H9 (cell line): Measurements from ENCODE around the gene USP49. TPM values are rescaled to one million over a fixed set of nuclear protein-coding genes. Genes with fewer than 3 reads are reported as not detected.
A peak's percentile ranks its signal among the peaks of the same experiment; 100 is the strongest.

Experiments
- DNase-seq: peaks from one replicate; pipeline ENCODE4 v3.0.0-alpha.2; 2017
- H2AFZ ChIP-seq: one replicate; pipeline ENCODE4 v1.6.1; 2013; ENCODE audit warnings: mild to moderate bottlenecking, low read length, control low read depth, moderate library complexity
- H2AK5ac ChIP-seq: 2 replicates; pipeline ENCODE4 v1.6.1; 2013; ENCODE audit warnings: low read length, control low read depth, mixed read lengths; ENCODE audit not compliant: insufficient read length
- H2BK120ac ChIP-seq: one replicate; pipeline ENCODE4 v1.6.1; 2013; ENCODE audit warnings: low read depth, mild to moderate bottlenecking, low read length, control low read depth, inconsistent platforms; ENCODE audit not compliant: poor library complexity, severe bottlenecking
- H2BK12ac ChIP-seq: 2 replicates; pipeline ENCODE4 v1.6.1; 2013; ENCODE audit warnings: low read length, control low read depth, mixed read lengths, low read depth; ENCODE audit not compliant: insufficient read length
- H2BK15ac ChIP-seq: 2 replicates; pipeline ENCODE4 v1.6.1; 2013; ENCODE audit warnings: low read depth, low read length, control low read depth
- H2BK20ac ChIP-seq: one replicate; pipeline ENCODE4 v1.6.1; 2013; ENCODE audit warnings: low read depth, mild to moderate bottlenecking, low read length, control low read depth, inconsistent platforms; ENCODE audit not compliant: poor library complexity, severe bottlenecking
- H2BK5ac ChIP-seq: 2 replicates; pipeline ENCODE4 v1.6.1; 2013; ENCODE audit warnings: low read length, control low read depth, mixed read lengths; ENCODE audit not compliant: insufficient read length
- H3K14ac ChIP-seq: 2 replicates; pipeline ENCODE4 v1.6.1; 2013; ENCODE audit warnings: low read length, control low read depth; ENCODE audit not compliant: insufficient read depth
- H3K18ac ChIP-seq: 2 replicates; pipeline ENCODE4 v1.6.1; 2013; ENCODE audit warnings: low read depth, mild to moderate bottlenecking, mixed read lengths, low read length, control low read depth; ENCODE audit not compliant: insufficient read length
- H3K23ac ChIP-seq: 2 replicates; pipeline ENCODE4 v1.6.1; 2013; ENCODE audit warnings: low read length, control low read depth, mixed read lengths, low read depth; ENCODE audit not compliant: insufficient read length
- H3K23me2 ChIP-seq: 2 replicates; pipeline ENCODE4 v1.6.1; 2013; ENCODE audit warnings: low read depth, mild to moderate bottlenecking, mixed read lengths, low read length, control low read depth; ENCODE audit not compliant: insufficient read length, poor library complexity, severe bottlenecking
- H3K27ac ChIP-seq: 2 replicates; pipeline ENCODE4 v1.5.1; 2013; ENCODE audit warnings: low read length, control low read depth, mixed read lengths, low read depth; ENCODE audit not compliant: insufficient read length
- H3K27me3 ChIP-seq: 2 replicates; pipeline ENCODE4 v1.6.1; 2013; ENCODE audit warnings: low read length, control low read depth, inconsistent platforms; ENCODE audit not compliant: insufficient read depth
- H3K4ac ChIP-seq: 2 replicates; pipeline ENCODE4 v1.6.1; 2013; ENCODE audit warnings: low read depth, mild to moderate bottlenecking, control low read depth, inconsistent platforms, low read length, moderate library complexity
- H3K4me1 ChIP-seq: 2 replicates; pipeline ENCODE4 v1.6.1; 2013; ENCODE audit warnings: low read length, control low read depth, inconsistent platforms; ENCODE audit not compliant: insufficient read depth
- H3K4me2 ChIP-seq: 2 replicates; pipeline ENCODE4 v1.6.1; 2013; ENCODE audit warnings: low read length, control low read depth, mixed read lengths; ENCODE audit not compliant: insufficient read length, insufficient read depth
- H3K56ac ChIP-seq: 2 replicates; pipeline ENCODE4 v1.6.1; 2013; ENCODE audit warnings: low read depth, mild to moderate bottlenecking, mixed read lengths, low read length, control low read depth; ENCODE audit not compliant: insufficient read length
- H3K79me1 ChIP-seq: 2 replicates; pipeline ENCODE4 v1.6.1; 2013; ENCODE audit warnings: low read depth, mild to moderate bottlenecking, moderate library complexity, low read length, control low read depth, inconsistent platforms; ENCODE audit not compliant: insufficient read depth, poor library complexity, severe bottlenecking
- H3K79me2 ChIP-seq: 2 replicates; pipeline ENCODE4 v1.6.1; 2013; ENCODE audit warnings: low read length, control low read depth, inconsistent platforms; ENCODE audit not compliant: insufficient read depth
- H3K9ac ChIP-seq: 2 replicates; pipeline ENCODE4 v1.6.1; 2013; ENCODE audit warnings: low read length, control low read depth, mixed read lengths; ENCODE audit not compliant: insufficient read length; ENCODE audit errors: extremely low read depth
- H3K9me3 ChIP-seq: one replicate; pipeline ENCODE4 v1.6.1; 2013; ENCODE audit warnings: low read depth, low read length, inconsistent platforms; ENCODE audit not compliant: control insufficient read depth
- H3T11ph ChIP-seq: one replicate; pipeline ENCODE4 v1.6.1; 2013; ENCODE audit warnings: mild to moderate bottlenecking, low read length, control low read depth, inconsistent platforms
- H4K20me1 ChIP-seq: one replicate; pipeline ENCODE4 v1.6.1; 2013; ENCODE audit not compliant: control insufficient read depth, insufficient read length, insufficient read depth
- H4K5ac ChIP-seq: 2 replicates; pipeline ENCODE4 v1.6.1; 2013; ENCODE audit warnings: low read depth, mild to moderate bottlenecking, mixed read lengths, low read length, control low read depth; ENCODE audit not compliant: insufficient read length
- H4K8ac ChIP-seq: replicated peaks from 2 replicates; pipeline ENCODE4 v1.6.1; 2013; ENCODE audit warnings: low read length, control low read depth, mixed read lengths, low read depth; ENCODE audit not compliant: insufficient read length
- H4K91ac ChIP-seq: 2 replicates; pipeline ENCODE4 v1.6.1; 2013; ENCODE audit warnings: low read depth, mild to moderate bottlenecking, moderate library complexity, mixed read lengths, low read length, control low read depth; ENCODE audit not compliant: insufficient read length
- H3K27ac Mint-ChIP-seq, 3 experiments: 2 replicates in 2 of 3; 3 replicates in 1 of 3; pipeline ENCODE4 v1.8.0; 2020 to 2021; ENCODE audit warnings: mixed read lengths in 3 of 3, mild to moderate bottlenecking in 1 of 3, moderate library complexity in 1 of 3
- H3K27me3 Mint-ChIP-seq: 2 replicates; pipeline ENCODE4 v1.8.0; 2021; ENCODE audit warnings: low read depth, mild to moderate bottlenecking, moderate library complexity, mixed read lengths
- H3K36me3 Mint-ChIP-seq, 3 experiments: 2 replicates in 2 of 3; 3 replicates in 1 of 3; pipeline ENCODE4 v1.8.0; 2020 to 2021; ENCODE audit warnings: low read depth in 3 of 3, mixed read lengths in 3 of 3; ENCODE audit not compliant: insufficient read depth in 1 of 3
- H3K4me1 Mint-ChIP-seq, 2 experiments: 2 replicates each; pipeline ENCODE4 v1.8.0; 2020; ENCODE audit warnings: mixed read lengths in 2 of 2
- H3K4me3 Mint-ChIP-seq, 2 experiments: 2 replicates in 1 of 2; 3 replicates in 1 of 2; pipeline ENCODE4 v1.8.0; 2020 to 2021; ENCODE audit warnings: mild to moderate bottlenecking in 2 of 2, mixed read lengths in 2 of 2, moderate library complexity in 1 of 2
- H3K9me3 Mint-ChIP-seq, 2 experiments: 2 replicates in 1 of 2; 3 replicates in 1 of 2; pipeline ENCODE4 v1.8.0; 2020; ENCODE audit warnings: mild to moderate bottlenecking in 2 of 2, mixed read lengths in 2 of 2, moderate library complexity in 1 of 2
- CTCF ChIP-seq: fragments of 200-600 bp; sonication (generic); conservative IDR thresholded peaks from 3 replicates; pipeline ENCODE4 v1.8.0; 2021; ENCODE audit warnings: antibody characterized with exemption, mild to moderate bottlenecking
- WGBS: extraction: QIAGEN DNeasy Blood & Tissue Kit; methylation state at CpG from one replicate; pipeline ENCODE4 v1.1.7; 2013; ENCODE audit warnings: missing lambda C conversion rate, low lambda C conversion rate, mixed read lengths; ENCODE audit not compliant: insufficient read length; ENCODE audit errors: extremely low coverage; 5-methylcytosine and 5-hydroxymethylcytosine counted together
- total RNA-seq: library from RNA; stranded (reverse); gene quantifications from 2 replicates; pipeline ENCODE4 v1.2.1, GENCODE V29; 2021

Gene USP49
- total RNA-seq, 1 experiment from 2014 or later: 19.0 TPM

GRCh38 chr6:41780551-41781365, 114.4 kb downstream of the USP49 start, which contains the start of gene PRICKLE4:
Gene PRICKLE4, plus strand, starts transcription at chr6:41780782. Its CDS starts 2,692 bp downstream, at chr6:41783474.
- no peak within 1 kb of the TSS for H2BK20ac ChIP-seq
- no peak within 1 kb of the TSS for H2AK5ac ChIP-seq
- no peak within 1 kb of the TSS for H3K14ac ChIP-seq
- DNase-seq: no peak
- WGBS: no CpG with 5 or more reads among the region's 36 CpGs
- H3K18ac ChIP-seq: no peak within 1 kb of the TSS
- no peaks in the 10 kb centered on the region for H3K79me1 ChIP-seq
- Mint-ChIP-seq H3K27ac (peak within 1 kb of the TSS in 1 of 3 experiments; percentile 75; a peak in 3 of 7 replicates), H3K4me3 (peak within 1 kb of the TSS; percentile 78 to 91), H3K4me1 (peaks cover 20 to 27% of the 10 kb centered on the region in 2 experiments), H3K36me3 (no peaks in the 10 kb centered on the region; a peak in 2 of 7 replicates), H3K9me3 (no peaks in the 10 kb centered on the region), H3K27me3 (peaks cover 55% of the 10 kb centered on the region)
- no peak within 1 kb of the TSS for H3K27ac ChIP-seq
- H2BK12ac ChIP-seq: no peak within 1 kb of the TSS
- H2BK120ac ChIP-seq: no peak within 1 kb of the TSS
- TF ChIP-seq CTCF: no peak
- H4K8ac ChIP-seq: no peak within 1 kb of the TSS
- H3K4me1 ChIP-seq: no peaks in the 10 kb centered on the region
- H3K9me3 ChIP-seq: no peaks in the 10 kb centered on the region
- no peaks in the 10 kb centered on the region for H3K79me2 ChIP-seq
- H3K23ac ChIP-seq: no peak within 1 kb of the TSS
- no peak within 1 kb of the TSS for H2BK15ac ChIP-seq
- no peaks in the 10 kb centered on the region for H4K20me1 ChIP-seq
- H2BK5ac ChIP-seq: no peak within 1 kb of the TSS
- no peak within 1 kb of the TSS for H3T11ph ChIP-seq
- no peak within 1 kb of the TSS for H4K5ac ChIP-seq
- no peak within 1 kb of the TSS for H2AFZ ChIP-seq
- no peak within 1 kb of the TSS for H3K4ac ChIP-seq
- H3K4me2 ChIP-seq: peak within 1 kb of the TSS; percentile 96
- H3K23me2 ChIP-seq: peaks cover 11% of the 10 kb centered on the region
- H3K56ac ChIP-seq: no peak within 1 kb of the TSS
- H3K9ac ChIP-seq: no peak within 1 kb of the TSS
- peaks cover 15% of the 10 kb centered on the region; the same call in 1 of the 2 replicates for H3K27me3 ChIP-seq
- H4K91ac ChIP-seq: no peak within 1 kb of the TSS
